C4-2B (cell line): Measurements from ENCODE around the gene LRRFIP1.

ENCODE experiments used
- H3K27ac ChIP-seq: fragments of 450-650 bp; 2 replicates; pipeline ENCODE4 v1.5.1; 2017
- CTCF ChIP-seq: fragments of 450-650 bp; conservative IDR thresholded peaks from 2 replicates; pipeline ENCODE4 v1.5.1; 2017; ENCODE audit warnings: mild to moderate bottlenecking
- ZFX ChIP-seq: fragments of 450-650 bp; IDR thresholded peaks from 2 replicates; pipeline ENCODE4 v1.6.1; 2017

LRRFIP1 gene

GRCh38 chr2:237711458-237712150 lies 84.2 kb downstream of the LRRFIP1 start:
- H3K27ac ChIP-seq: no peak overlapping the region
- no peak for TF ChIP-seq CTCF
- no peak for TF ChIP-seq ZFX

- H3K27ac ChIP-seq: no peak overlapping the region
- no peak for TF ChIP-seq ZFX
- TF ChIP-seq CTCF: no peak
Measured at GRCh38 chr2:237712477-237713377, 85.3 kb downstream of the LRRFIP1 start.

GRCh38 chr2:237714690-237715458 lies 87.5 kb downstream of the LRRFIP1 start:
- TF ChIP-seq ZFX (no peak), CTCF (no peak)
- H3K27ac ChIP-seq: peak overlapping the region; percentile 59

- H3K27ac ChIP-seq: peak overlapping the region; percentile 59
- TF ChIP-seq CTCF: no peak
- no peak for TF ChIP-seq ZFX
Measured at GRCh38 chr2:237715459-237715947, 88.1 kb downstream of the LRRFIP1 start.

GRCh38 chr2:237716011-237716410 lies 88.6 kb downstream of the LRRFIP1 start:
- H3K27ac ChIP-seq: no peak overlapping the region; the same call in 1 of the 2 replicates

More at GRCh38 chr2:237716011-237716410, 88.6 kb downstream of the LRRFIP1 start:
- TF ChIP-seq ZFX: no peak
- 0 out of 2 replicates have a peak, but pooled peaks have one; percentile 5 for TF ChIP-seq CTCF
